ENCODE results near the gene PDZD2. TPM values are rescaled to one million over a fixed set of nuclear protein-coding genes. Genes with fewer than 3 reads are reported as not detected.
A peak's percentile ranks its signal among the peaks of the same experiment; 100 is the strongest.

Gene PDZD2
- total and polyA plus RNA-seq, 3 donors from 2014 or later = 47.3 to 89.1 (median 83.9) TPM

DNA sequence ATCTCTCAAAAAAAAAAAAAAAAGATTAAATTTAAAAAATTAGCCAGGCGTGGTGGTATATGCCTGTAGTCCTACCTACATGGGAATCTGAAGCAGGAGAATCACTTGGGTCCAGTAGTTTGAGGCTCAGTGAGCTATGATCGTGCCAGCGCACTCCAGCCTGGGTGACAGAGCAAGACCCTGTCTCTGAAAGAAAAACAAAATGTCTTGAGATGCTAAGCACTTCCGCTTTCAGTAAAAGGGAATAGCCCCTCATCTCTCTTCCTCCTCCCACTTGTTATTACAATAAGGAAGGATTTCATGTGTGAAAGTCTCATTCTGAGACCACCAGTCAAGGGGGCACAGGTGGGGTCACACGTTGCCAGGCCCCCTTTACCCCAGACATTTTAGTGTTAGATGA lies 455.8 kb downstream of the PDZD2 start:
- Histone ChIP-seq H3K4me3 (no peak overlapping the region), H3K27me3 (no peaks in the 10 kb centered on the region), H3K27ac (peak overlapping the region; percentile 83 to 90), H3K9me3 (no peaks in the 10 kb centered on the region), H3K4me1 (peaks cover 30% of the 10 kb centered on the region), H3K36me3 (ENCODE audit: low read depth, missing control alignments) (no peaks in the 10 kb centered on the region)
- no peak for TF ChIP-seq POLR2A (IDR thresholded peaks at IDR 0.05)
- TF ChIP-seq, protein P1, sequence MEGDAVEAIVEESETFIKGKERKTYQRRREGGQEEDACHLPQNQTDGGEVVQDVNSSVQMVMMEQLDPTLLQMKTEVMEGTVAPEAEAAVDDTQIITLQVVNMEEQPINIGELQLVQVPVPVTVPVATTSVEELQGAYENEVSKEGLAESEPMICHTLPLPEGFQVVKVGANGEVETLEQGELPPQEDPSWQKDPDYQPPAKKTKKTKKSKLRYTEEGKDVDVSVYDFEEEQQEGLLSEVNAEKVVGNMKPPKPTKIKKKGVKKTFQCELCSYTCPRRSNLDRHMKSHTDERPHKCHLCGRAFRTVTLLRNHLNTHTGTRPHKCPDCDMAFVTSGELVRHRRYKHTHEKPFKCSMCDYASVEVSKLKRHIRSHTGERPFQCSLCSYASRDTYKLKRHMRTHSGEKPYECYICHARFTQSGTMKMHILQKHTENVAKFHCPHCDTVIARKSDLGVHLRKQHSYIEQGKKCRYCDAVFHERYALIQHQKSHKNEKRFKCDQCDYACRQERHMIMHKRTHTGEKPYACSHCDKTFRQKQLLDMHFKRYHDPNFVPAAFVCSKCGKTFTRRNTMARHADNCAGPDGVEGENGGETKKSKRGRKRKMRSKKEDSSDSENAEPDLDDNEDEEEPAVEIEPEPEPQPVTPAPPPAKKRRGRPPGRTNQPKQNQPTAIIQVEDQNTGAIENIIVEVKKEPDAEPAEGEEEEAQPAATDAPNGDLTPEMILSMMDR (IDR thresholded peaks at IDR 0.05) = no peak
- intact Hi-C loops (cut with DNase I; ENCODE audit: low total_unique reads) = loop anchor here (5.0 kb wide), 1 partner anchor 267 kb away; no protein-coding TSS in a partner anchor
- DNase-seq = no peak
- WGBS, 2 donors = 83 to 84% methylated on average over 5 of the region's 5 CpGs

DNA sequence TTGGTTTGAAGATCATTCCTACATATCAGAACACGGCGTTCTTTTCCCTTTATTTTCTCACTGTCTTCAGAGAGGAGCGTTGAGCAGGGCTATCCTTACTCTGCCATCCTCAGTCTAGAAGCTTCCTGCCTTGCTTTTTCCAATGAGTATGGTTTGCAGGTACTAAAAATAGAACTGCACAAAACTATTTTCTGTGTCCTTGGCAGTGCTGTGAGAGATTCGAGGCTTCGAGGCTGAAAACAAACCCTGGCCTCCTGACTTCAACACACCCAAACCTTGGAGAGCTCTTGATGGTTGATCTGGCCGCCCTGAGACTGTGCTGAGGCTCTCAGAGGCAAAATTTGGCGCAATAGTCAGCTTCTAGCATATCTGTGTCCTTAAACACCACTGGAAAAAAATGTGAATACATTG lies 456.3 kb downstream of the PDZD2 start:
- 26 to 41% methylated on average over 7 of the region's 7 CpGs for WGBS, 2 donors
- DNase-seq = peak; percentile 87
- TF ChIP-seq, protein P1 (IDR thresholded peaks at IDR 0.05) = no peak
- TF ChIP-seq POLR2A (IDR thresholded peaks at IDR 0.05) = no peak
- no peaks in the 10 kb centered on the region for H3K27me3 ChIP-seq
- no peak overlapping the region for H3K4me3 ChIP-seq
- H3K27ac ChIP-seq = peak overlapping the region; percentile 83 to 90
- intact Hi-C loops (cut with DNase I; ENCODE audit: low total_unique reads) = loop anchor here (5.0 kb wide), 1 partner anchor 268 kb away; no protein-coding TSS in a partner anchor
- H3K4me1 ChIP-seq = peaks cover 29% of the 10 kb centered on the region
- no peaks in the 10 kb centered on the region for H3K9me3 ChIP-seq
- no peaks in the 10 kb centered on the region for H3K36me3 ChIP-seq (ENCODE audit: low read depth, missing control alignments)

DNA sequence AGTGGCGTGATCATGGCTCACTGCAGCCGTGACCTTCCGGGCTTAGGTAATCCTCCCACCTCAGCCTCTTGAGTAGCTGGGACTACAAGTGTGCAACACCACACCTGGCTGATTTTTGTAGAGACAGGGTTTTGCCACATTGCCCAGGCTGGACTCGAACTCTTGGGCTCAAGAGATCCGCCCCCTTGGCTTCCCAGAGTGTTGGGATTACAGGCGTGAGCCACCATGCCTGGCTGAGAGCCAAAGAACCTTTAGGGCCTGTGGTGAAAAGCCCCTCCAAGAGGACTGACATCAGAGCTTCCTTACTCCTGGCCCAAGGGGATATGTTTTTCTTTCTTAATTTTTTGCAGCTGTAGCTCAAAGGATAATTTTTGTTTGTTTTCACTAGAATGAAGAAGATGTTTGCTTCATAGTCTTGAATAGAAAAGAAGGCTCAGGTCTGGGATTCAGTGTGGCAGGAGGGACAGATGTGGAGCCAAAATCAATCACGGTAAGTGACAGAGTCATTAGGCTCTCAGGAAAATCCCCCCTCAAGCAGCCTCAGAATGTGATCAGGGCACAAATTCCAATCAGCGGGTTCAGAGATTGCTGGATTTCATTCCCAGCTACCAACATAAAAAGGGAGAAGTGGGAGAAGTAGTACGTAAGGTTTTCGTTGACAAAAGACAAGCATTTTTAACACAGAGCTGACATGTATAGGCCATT lies 458.1 kb downstream of the PDZD2 start:
- Histone ChIP-seq H3K4me1 (peaks cover 24% of the 10 kb centered on the region), H3K27ac (peak overlapping the region in 1 of 2 donors; percentile 90), H3K27me3 (no peaks in the 10 kb centered on the region), H3K9me3 (no peaks in the 10 kb centered on the region), H3K36me3 (ENCODE audit: low read depth, missing control alignments) (no peaks in the 10 kb centered on the region), H3K4me3 (no peak overlapping the region)
- WGBS, 2 donors = 85 to 92% methylated on average over 8 to 10 of the region's 10 CpGs
- intact Hi-C loops (cut with DNase I; ENCODE audit: low total_unique reads) = loop anchor here (5.0 kb wide), 1 partner anchor 270 kb away; no protein-coding TSS in a partner anchor
- no peak for DNase-seq
- TF ChIP-seq, protein P1 (IDR thresholded peaks at IDR 0.05) = no peak
- TF ChIP-seq POLR2A (IDR thresholded peaks at IDR 0.05) = no peak

- TF ChIP-seq POLR2A (IDR thresholded peaks at IDR 0.05) = no peak
- TF ChIP-seq, protein P1 (IDR thresholded peaks at IDR 0.05) = no peak
- intact Hi-C loops (cut with DNase I; ENCODE audit: low total_unique reads) = loop anchor here (5.0 kb wide), 1 partner anchor 271 kb away; no protein-coding TSS in a partner anchor
- Histone ChIP-seq H3K27me3 (no peaks in the 10 kb centered on the region), H3K36me3 (ENCODE audit: low read depth, missing control alignments) (no peaks in the 10 kb centered on the region), H3K4me1 (peaks cover 24% of the 10 kb centered on the region), H3K9me3 (no peaks in the 10 kb centered on the region), H3K4me3 (no peak overlapping the region), H3K27ac (peak overlapping the region; percentile 4 to 82)
- no peak for DNase-seq
- WGBS, 2 donors = 70 to 76% methylated on average over 8 to 9 of the region's 9 CpGs
Measured at GRCh38 chr5:32098291-32098690, 459.4 kb downstream of the PDZD2 start.

All from testis (tissue), 3 donors.